ENCODE results near the gene TIMM17A. TPM values are rescaled to one million over a fixed set of nuclear protein-coding genes. Genes with fewer than 3 reads are reported as not detected.

Gene TIMM17A
- total RNA-seq, result 47.8 and 48.4 TPM in 2 replicates

- DNase-seq (ENCODE audit: extremely low read depth, low read depth, low spot score), result peak; percentile 89
Observed at GRCh38 chr1:201955009-201955728, at the start of gene TIMM17A. Gene TIMM17A, plus strand, starts transcription at chr1:201955503. Its CDS starts 24 bp downstream, at chr1:201955527.

- no peak for DNase-seq (ENCODE audit: extremely low read depth, low read depth, low spot score)
Observed at GRCh38 chr1:201906336-201906735, 49.0 kb upstream of the TIMM17A start.

GRCh38 chr1:201907621-201908020 lies 47.7 kb upstream of the TIMM17A start:
- no peak for DNase-seq (ENCODE audit: extremely low read depth, low read depth, low spot score)

- DNase-seq (ENCODE audit: extremely low read depth, low read depth, low spot score), result no peak
Observed at GRCh38 chr1:201911826-201912571, 43.3 kb upstream of the TIMM17A start.

GRCh38 chr1:201912832-201913231 lies 42.5 kb upstream of the TIMM17A start:
- DNase-seq (ENCODE audit: extremely low read depth, low read depth, low spot score), result no peak

GRCh38 chr1:201914456-201915235 lies 40.7 kb upstream of the TIMM17A start:
- no peak for DNase-seq (ENCODE audit: extremely low read depth, low read depth, low spot score)

GRCh38 chr1:201916649-201917249 lies 38.6 kb upstream of the TIMM17A start:
- peak; percentile 73 for DNase-seq (ENCODE audit: extremely low read depth, low read depth, low spot score)

- DNase-seq (ENCODE audit: extremely low read depth, low read depth, low spot score), result peak; percentile 64
Observed at GRCh38 chr1:201917362-201918033, 37.8 kb upstream of the TIMM17A start.

- DNase-seq (ENCODE audit: extremely low read depth, low read depth, low spot score), result no peak
Observed at GRCh38 chr1:201918343-201918742, 37.0 kb upstream of the TIMM17A start.

GRCh38 chr1:201921952-201922558 lies 33.2 kb upstream of the TIMM17A start:
- no peak for DNase-seq (ENCODE audit: extremely low read depth, low read depth, low spot score)

GRCh38 chr1:201925301-201925567 lies 30.1 kb upstream of the TIMM17A start:
- no peak for DNase-seq (ENCODE audit: extremely low read depth, low read depth, low spot score)

- DNase-seq (ENCODE audit: extremely low read depth, low read depth, low spot score), result no peak
Observed at GRCh38 chr1:201925981-201926645, 29.2 kb upstream of the TIMM17A start.

GRCh38 chr1:201928266-201928665 lies 27.0 kb upstream of the TIMM17A start:
- DNase-seq (ENCODE audit: extremely low read depth, low read depth, low spot score), result no peak

- no peak for DNase-seq (ENCODE audit: extremely low read depth, low read depth, low spot score)
Observed at GRCh38 chr1:201930137-201930536, 25.2 kb upstream of the TIMM17A start.

GRCh38 chr1:201930803-201931202 lies 24.5 kb upstream of the TIMM17A start:
- no peak for DNase-seq (ENCODE audit: extremely low read depth, low read depth, low spot score)

- DNase-seq (ENCODE audit: extremely low read depth, low read depth, low spot score), result no peak
Observed at GRCh38 chr1:201933840-201934430, 21.4 kb upstream of the TIMM17A start.

- DNase-seq (ENCODE audit: extremely low read depth, low read depth, low spot score), result no peak
Observed at GRCh38 chr1:201937624-201938213, 17.6 kb upstream of the TIMM17A start.

- no peak for DNase-seq (ENCODE audit: extremely low read depth, low read depth, low spot score)
Observed at GRCh38 chr1:201938440-201939035, 16.8 kb upstream of the TIMM17A start.

- no peak for DNase-seq (ENCODE audit: extremely low read depth, low read depth, low spot score)
Observed at GRCh38 chr1:201939148-201939547, 16.2 kb upstream of the TIMM17A start.
